Mesenteric fat pad (tissue), 1 donor: ENCODE data around the gene SLC4A8. TPM values are rescaled to one million over a fixed set of nuclear protein-coding genes. Genes with fewer than 3 reads are reported as not detected.
A peak's percentile ranks its signal among the peaks of the same experiment; 100 is the strongest.
"Not testable (repeated sequence)": the region's sequence is repeated elsewhere in the genome, so short reads cannot be mapped to it uniquely, and the experiment has no call there.

Experiments
- DNase-seq: peaks from one replicate; pipeline ENCODE4 v3.0.0-alpha.2; 2020; ENCODE audit warnings: low spot score
- total RNA-seq: library from RNA; stranded (reverse); fragmentation: NEBNext Ultra II Directional; extraction: Animal tissue kit (Norgen Biotek cat#: 25700); gene quantifications from one replicate; pipeline ENCODE4 v1.2.1, GENCODE V29; 2021
- donor health status: DM: yes; HTN: yes; CAD: no.

Gene SLC4A8
- total RNA-seq, 1 donor from 2014 or later = 0.90 TPM

DNA sequence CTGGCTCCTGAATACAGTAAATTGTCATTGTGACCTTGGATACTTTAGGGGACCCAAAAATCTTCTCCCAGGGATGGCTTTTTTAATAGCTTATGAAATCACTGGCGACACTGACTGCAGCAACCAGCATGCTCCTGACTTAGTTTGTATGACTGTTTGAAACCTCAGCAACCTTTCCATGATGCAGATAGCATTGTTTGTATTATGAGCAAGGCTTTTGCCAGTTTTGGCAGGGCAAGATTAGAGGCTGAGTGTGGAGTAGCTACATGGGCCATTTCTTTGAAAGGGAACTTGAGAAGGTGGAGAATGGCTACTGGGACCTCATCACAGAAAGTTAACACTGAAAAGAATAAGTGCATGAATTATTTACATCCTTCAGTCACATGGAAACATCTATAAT is 50.9 kb downstream of the SLC4A8 start:
- no peak for DNase-seq

DNA sequence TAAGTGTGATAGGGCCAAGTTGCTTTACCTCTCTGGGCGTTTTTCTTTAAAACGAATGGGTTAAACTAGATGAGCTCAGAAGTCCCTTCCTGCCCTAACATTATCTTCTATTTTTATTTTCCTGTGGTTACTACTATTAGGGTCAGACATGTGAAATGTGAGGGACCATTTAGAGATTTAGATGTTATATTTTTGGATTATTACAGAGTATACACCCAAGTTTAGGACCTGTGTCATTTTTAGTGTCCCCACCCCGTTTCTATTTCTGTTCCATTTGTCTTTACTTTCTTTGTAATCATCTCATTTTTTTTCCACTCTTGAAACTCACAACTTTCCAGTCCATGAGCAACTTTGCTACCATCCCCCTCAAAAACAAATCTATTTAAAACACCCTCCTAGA is 56.3 kb downstream of the SLC4A8 start:
- no peak for DNase-seq

DNA sequence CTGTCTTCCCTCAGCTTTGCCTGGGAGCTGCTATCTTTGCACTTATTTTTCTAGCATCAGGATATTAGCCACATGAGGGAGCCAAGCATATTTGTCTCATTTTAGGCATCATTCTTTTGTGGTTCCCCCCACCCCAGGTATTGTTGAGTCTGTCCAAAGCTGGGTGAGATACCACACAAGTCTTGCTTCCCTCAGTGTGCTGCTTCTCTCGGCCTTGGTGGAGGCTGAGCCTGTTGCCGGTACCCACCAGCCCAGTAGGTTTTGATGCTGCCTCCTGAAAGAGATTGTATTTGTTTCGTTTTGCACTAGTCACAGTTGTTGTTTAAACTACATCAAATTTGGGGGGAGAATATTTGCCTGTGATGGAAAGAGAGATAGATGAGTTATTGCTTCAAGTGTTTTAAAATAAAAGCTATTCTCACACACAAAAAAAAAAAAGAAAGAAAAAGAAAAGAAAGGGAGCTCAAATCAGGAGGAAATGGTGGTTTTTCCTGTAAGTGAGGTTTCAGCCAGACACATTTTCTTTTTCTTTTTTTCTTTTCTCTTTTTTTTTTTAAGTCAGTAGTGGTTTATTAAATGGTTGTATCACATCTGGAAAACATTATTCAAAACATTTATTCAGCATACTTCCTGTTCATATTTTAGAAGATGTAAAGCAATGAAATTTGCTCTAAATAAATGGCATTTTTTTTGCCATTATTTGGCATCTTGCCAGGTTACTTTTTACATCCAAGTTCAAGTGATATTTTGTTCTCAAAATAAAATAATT is 58.5 kb downstream of the SLC4A8 start:
- no peak for DNase-seq

DNA sequence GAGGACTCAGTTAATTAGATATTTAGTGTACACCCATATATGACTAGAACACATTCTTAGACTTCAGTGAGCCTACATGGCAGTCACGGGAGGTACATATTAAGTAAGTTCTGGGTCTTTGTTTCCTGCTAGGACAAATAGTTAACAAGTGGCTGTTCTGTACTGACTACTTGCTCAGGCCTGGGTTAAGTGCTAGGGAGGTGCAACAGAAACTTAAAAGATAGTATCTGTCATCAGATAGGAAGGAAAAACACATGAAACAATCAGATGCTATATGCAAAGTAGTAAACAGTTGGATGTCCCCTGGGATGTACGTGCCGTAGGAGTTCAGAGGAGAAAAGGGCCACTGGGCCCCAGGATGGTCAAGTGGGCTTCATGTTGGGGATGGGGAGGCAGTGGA is 59.5 kb downstream of the SLC4A8 start:
- no peak for DNase-seq

DNA sequence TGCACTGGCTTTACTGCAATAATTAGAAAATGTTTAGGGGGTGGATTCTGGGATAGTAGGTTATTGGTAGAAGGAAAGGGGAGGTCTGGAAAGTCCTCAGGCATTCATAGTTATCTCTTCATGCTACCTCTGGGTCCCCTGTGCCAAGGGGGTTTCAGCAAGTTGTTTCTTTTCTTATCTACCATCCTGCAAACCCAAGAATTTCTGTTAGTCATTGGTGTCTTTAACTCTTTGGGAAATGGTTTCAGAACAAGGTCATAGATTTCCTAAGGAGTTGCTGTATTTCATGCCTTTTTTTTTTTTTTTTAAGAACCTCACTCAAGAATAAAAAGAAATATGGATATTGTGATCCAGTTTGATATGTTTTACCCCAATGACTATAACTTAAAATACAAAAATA is 63.6 kb downstream of the SLC4A8 start:
- no peak for DNase-seq

DNA sequence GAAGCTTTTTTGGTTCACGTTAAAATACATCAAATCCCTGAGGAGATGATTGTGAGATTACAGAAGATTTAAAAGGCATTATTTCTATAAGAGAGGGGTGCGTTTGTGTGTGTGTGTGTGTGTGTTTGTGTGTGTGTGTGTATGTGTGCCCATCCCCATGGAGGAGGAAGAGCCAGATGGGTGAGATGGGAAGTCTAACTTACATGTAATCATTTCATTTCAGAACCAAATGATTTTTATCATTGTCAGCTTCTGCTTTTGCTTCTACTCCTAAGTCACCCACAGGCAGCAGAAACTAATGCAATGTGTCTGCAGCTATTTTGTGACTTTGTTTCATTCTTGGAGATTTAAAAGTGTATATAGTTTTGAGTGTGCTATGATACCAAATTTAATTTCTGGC is 68.7 kb downstream of the SLC4A8 start:
- no peak for DNase-seq

DNA sequence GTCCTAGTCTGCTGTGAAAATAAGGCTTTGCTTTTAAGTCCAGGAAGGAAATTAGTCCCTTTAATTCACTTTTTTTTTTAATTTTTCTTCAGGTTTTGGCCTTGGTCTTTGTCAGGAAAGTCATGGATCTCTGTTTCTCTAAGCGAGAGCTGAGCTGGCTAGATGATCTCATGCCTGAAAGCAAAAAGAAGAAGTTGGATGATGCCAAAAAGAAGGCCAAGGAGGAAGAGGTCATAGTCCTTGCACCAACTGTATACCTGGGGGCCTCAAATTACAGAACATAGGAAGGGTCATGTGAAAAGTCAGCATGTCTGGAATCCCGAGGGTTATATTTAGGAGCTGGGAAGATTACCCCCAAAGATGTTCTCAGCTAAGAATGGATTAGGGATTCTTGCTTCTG is 72.3 kb downstream of the SLC4A8 start:
- no peak for DNase-seq

DNA sequence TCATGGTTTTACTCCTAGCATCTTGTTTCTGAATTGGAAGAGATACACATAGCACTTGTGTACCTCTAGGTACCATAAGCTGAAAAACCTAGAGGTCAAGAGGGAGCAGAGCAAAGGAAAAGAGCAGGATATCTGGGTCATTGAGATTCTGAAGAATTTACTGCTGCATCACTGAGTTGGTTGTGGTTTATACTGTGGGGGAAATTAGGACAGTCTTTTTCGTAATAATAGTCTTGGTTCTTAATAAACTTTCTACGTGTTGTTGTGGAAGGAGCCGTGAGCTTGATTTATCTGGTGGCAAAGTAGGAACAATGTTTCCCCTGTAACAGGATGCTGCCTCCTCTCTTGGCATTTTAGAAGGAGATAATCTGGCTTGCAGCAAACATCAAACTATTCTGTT is 80.2 kb downstream of the SLC4A8 start:
- DNase-seq = no peak

DNA sequence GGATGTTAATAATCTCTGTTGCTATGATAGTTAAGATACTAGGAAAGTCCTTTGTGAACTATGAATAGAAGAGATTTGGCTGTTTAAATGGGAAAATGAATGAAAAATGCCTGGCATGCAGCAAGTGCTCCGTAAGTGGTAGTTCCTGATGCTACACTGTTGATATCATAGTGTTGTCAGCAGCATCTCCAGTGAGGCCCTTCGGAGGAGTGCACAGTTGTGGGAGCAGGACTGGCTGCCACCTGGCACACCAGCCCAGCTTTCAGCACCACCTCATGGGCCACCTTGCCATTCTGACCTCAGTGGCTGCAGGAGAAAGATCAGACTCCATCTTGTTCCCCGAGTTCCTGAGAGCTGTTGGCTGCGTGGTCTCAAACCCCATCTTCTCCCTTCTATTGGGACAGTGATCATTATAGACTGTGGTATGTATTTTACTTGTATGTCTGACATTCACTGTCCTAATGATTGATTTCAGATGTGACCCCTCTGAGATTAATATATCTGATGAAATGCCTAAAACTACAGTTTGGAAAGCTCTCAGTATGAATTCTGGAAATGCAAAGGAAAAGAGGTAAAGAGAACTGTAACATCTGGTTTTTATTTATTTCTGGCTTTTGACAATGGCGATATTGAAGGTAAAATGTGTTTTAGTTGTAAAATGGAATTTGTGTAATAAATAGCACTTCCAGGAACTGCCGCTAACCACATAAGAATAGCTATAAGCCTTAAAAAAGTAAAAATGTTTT is 80.9 kb downstream of the SLC4A8 start:
- no peak for DNase-seq

DNA sequence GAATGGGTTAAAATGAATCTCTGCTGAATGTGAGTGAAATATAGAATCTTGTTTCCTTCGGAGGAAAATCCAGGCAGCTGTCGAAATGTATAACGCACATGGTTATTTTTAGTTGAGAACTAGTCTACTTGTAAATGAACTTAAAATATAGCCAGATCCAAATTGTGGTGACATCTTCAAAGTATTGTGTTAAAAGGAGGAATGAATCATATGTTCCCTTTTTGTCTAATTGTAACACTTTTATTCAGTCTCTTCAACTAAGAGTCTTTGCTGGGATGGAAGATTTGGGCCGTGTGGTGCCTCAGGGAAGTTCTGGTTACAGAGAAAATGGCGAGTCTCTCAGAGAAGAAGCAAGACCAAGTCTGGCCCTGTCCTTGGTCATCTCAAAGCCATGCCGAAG is 82.5 kb downstream of the SLC4A8 start:
- DNase-seq = no peak

DNA sequence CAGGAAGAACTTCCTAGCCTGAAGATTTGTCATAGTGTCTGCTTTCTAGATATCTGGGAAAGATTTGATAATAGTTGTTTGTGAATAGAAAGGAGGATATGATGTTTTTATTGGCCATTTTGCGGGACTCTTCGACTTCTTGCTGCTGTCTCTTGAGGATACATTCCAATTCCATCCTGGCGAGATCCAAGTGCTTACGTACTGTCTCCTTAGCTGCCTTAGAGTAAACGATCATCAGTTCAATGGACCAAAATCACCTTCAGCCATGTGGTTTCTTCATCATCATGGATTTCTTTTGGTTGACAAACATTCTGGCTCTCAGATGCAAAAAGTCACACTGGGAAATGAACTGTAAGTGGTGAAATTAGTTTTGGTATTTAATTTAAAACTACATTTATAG is 83.7 kb downstream of the SLC4A8 start:
- no peak for DNase-seq

DNA sequence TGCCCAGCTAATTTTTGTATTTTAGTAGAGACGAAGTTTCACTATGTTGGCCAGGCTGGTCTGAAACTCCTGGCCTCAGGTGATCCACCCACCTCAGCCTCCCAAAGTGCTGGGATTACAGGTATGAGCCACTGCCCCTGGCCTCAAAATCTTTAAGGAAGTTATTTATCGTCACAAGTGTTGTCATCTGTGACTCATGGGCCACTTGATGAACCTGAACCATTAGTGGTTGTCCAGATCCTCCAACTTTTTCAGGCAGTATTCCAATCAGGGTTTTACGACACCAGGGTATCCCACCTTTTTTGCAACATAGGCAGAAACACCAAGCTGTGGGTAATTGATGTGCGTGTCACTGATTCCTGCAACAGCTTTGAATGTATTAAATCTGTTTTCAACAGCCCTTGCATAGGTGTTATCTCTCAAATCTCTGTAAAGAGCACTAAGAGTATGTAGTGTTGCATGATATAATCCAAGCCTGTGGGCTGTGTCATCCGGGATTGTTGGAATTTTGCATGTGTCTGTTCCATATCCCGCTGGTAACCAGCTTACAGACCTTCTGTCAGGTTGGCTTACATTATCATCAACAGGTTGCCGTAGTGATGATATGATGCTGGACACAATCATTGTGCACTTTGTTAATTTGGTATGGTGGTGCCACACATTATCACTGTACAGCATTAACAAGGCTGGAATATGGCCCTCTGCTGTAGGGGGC is 87.1 kb downstream of the SLC4A8 start:
- DNase-seq = no peak

DNA sequence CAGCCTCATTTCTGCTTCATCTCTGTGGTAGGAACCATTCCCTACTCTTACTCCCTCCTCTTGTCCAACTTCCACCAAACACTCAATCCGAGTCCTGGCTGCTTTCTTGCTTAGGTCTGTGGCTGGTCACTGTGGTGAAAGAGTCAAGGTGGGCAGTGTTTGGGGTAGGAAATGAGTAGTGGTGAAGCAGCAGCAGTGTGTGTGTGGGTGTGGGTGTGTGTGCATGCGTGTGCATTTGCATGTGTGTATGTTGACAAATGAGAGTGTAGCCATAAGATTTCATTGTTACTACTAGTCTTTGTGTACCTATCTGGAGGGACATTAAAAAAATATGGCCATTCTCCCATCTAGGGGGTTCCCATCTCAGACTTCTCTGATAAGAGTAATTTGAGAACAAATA is 87.8 kb downstream of the SLC4A8 start:
- no peak for DNase-seq

DNA sequence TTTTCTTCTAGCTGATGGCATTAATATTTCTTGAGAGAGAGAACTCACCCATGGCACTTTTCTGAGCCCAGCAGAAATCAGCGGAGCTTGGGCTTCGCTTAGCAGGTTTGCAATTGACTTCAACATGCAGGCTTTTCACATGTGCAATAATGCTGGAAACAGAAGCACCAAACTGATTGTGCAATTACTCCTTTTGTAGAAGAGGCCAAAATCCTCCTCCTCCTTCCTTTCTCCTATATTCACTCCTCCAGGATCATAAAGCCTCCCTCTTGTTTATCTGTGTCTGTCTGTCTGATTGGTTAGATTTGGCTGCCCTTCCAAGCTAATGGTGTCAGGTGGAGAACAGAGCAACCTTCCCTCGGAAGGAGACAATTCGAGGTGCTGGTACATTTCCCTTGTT is 90.4 kb downstream of the SLC4A8 start:
- not testable (repeated sequence) for DNase-seq

DNA sequence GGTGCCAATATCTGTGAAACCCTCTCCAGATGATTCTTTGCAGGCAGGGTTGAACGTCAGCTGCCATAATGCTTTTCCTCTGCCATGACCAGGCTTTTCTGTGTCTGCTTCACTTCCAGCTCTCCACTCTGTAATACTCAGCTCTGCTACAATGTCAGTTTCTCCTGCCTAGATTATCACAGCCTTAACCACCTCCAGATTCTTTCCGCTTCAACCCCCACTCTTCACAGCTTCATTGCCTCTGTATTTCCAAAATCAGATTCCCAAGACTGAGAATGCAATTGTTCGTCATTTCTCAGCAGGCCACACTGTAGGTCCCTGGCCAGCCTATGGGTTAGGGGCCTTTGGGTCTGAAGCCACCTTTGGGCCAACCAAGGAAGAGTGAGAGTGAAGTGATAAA is 92.7 kb downstream of the SLC4A8 start:
- DNase-seq = no peak

DNA sequence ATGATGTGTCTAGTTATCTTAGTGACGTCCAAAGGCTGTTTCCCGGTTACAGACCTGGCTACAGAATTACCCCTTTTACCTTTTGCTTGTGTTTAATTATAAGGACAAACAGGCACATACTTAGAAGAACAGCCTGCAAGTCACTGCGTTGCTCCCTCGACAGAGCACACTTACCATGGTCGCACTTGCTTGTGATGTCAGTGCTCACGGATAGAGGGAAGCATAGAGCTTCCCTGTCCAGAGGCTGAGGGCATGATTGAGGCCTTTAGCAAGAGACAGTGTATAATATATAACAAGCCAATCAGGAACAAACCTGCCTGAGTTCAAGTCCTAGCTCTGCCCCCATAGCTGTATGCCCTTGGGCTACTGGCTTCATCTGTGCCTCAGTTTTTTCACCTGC is 93.2 kb downstream of the SLC4A8 start:
- no peak for DNase-seq

DNA sequence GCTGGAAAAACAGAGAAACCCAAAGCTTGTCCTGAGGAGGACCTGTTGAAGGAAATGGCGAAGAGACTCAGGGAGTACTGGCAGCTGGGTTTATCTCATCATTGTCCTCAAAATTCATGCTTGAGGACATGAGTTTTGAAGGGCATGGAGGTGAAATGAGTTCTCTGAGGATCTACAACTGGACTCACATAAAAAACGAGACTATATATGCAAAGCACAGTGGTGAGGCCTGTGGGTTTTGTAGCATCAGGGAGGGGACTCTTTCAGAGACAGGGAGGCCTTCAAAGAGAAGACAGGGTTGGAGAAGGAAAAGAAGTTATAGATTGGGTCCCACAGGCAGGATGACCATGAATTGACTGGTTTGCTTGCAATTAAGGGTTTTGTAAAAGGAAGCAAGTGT is 95.1 kb downstream of the SLC4A8 start:
- DNase-seq = no peak

DNA sequence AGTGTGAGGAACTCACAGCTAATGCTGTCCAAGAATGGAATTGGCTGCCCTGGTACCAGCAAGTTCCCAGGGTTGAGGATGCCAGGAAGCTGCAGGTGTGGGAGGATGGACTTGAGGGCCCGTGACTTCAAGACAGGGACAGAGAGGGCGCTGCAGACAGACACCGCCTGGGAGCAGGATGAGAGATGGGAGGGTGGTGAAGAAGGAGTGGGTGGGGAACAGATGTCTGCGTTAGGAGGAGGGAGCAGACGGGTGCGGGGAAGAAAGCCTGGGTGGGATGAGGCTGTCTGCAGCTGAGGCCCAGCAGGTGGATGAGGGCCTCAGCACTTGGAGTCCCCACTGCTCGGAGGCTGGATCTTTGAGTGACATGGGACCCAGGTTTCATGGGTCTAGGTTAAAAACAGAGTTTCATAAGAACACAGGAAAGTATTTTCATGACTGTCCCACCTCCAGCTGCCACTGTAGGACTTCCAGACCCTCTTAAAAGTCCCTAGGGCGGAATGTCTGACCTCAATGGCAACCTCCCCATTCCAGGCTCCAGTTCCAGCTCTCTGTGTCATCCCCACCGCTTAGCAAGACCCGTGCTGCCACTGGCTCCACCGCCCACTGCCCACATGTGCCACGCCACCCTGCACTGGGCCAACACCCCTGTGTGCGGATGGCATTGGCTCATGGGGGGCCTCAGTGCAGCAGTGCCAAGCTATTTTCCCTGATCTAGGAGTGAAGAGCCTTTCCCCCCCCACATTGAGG is 96.1 kb downstream of the SLC4A8 start:
- no peak for DNase-seq

DNA sequence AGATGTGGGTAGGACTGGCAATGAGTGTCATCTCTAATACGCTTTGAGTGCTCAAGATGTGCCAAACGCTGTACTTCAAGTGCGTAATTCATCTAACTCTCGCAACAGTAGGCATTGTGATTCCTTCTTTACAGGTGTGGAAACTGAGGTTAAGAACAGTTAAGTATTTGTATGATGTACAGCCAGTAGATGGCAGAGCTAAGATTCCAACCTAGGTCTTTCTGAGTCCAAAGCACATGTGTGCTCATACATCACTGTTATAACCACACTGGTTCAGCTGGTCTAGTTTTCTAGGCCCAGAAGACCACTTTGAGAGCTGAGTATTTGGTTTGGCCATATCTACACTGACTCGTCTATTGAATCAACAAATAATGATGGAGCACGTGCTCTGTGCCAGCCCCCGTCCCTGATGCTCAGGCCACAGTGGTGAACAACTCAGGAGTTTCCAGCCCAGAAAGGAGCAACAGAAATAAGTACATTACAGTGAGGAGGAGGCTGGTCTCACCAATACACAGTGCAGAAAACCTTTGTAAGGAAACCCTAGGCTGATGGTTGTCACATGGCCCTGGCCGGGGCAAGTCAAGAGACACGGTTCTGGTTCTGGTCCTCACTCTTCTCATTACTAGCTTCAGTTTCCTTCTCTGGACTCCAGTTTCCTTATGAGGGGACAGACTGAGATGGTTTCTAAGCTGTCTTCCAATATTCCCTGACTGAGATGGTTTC is 97.1 kb downstream of the SLC4A8 start:
- peak; percentile 57 for DNase-seq

DNA sequence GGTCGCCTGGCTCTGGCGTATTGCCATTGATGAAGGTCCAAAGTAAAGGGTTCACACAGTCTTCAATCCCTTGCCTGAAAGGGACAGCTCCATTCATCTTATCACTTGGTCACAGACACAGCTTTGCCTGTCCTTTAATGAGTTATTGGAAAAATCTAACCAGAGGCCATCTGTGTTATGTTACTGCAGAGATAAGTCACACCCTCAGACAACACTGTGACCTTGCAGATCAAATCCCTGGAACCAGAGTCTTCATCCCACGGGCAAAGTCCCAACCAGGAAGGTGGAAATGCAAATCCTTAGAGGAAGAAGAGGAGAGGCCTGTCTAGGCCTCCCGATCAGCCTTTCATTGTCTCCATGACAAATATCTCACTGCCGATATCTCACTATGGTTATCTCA is 98.1 kb downstream of the SLC4A8 start:
- DNase-seq = no peak

DNA sequence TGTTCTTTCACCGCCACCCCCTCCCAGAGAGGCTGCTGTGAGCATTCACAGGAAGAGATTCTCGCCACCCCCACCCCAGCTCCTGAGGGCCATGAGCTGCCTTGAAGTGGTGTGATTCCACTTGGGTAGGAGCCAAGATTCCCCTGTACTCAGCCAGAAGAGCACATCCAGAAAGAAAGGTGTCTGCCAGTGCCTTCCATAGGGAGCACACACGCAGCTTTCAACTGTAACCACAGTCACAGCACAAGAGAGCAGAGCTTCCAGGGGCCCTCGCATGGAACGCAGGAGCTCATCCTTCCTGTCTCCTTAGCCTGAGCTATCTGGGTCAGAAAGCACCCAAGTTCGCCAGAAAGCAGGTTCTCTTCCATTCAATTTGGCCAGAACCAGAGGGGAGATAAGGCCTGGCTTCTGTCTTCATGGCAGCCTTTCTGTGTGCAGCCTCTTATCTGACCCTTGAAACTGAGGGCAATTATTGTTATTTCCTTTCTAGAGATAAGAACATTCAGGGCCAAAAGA is 99.8 kb downstream of the SLC4A8 start:
- DNase-seq = peak; percentile 49
